ENCODE data around the gene PRMT5. TPM values are rescaled to one million over a fixed set of nuclear protein-coding genes. Genes with fewer than 3 reads are reported as not detected.

The PRMT5 gene
- polyA plus RNA-seq (2013, experiment 1 of 2): 53.5 TPM
- 48.3 TPM for polyA plus RNA-seq (2013, experiment 2 of 2)

GRCh38 chr14:22929104-22929960, at the start of gene PRMT5:
Gene PRMT5 (minus strand): TSS chr14:22929376. CDS start chr14:22929361, 15 bp downstream.
- Histone ChIP-seq H4K8ac (ENCODE audit: low read length) (peak within 1 kb of the TSS; percentile 92), H3K27me3 (ENCODE audit: control insufficient read depth in 1 of 2, insufficient read depth in 1 of 2, low read length in 2 of 2) (no peaks in the 10 kb centered on the region), H3K18ac (ENCODE audit: low read depth in 1 of 2, low read length in 2 of 2) (peak within 1 kb of the TSS; percentile 90 to 94), H2BK12ac (ENCODE audit: low read length in 2 of 2) (peak within 1 kb of the TSS; percentile 29 to 79), H3K27ac (ENCODE audit: low read length, poor library complexity, severe bottlenecking) (peak within 1 kb of the TSS; percentile 91), H2AK5ac (ENCODE audit: low read length, severe bottlenecking) (no peak within 1 kb of the TSS), H2BK5ac (ENCODE audit: low read depth, low read length, poor library complexity, severe bottlenecking) (peak within 1 kb of the TSS; percentile 25), H3K23ac (ENCODE audit: low read length in 2 of 2) (peak within 1 kb of the TSS; percentile 25 to 84), H3K14ac (ENCODE audit: low read length in 2 of 2) (peak within 1 kb of the TSS in 1 of 2 experiments; percentile 86), H3K36me3 (ENCODE audit: control insufficient read depth in 1 of 2, insufficient read depth in 2 of 2, low read depth in 1 of 2, low read length in 2 of 2) (peaks cover 9 to 30% of the 10 kb centered on the region in 2 experiments), H3K79me1 (replicated peaks; ENCODE audit: low read length, poor library complexity, severe bottlenecking) (peaks cover 23% of the 10 kb centered on the region), H3K9ac (ENCODE audit: low read length) (peak within 1 kb of the TSS; percentile 98), H3K4me3 (ENCODE audit: insufficient read depth in 1 of 2, low read depth in 1 of 2, low read length in 2 of 2) (peak within 1 kb of the TSS; percentile 97 to 98), H3K9me3 (ENCODE audit: control insufficient read depth, low read length) (no peaks in the 10 kb centered on the region), H2BK15ac (ENCODE audit: low read depth, poor library complexity, severe bottlenecking) (peak within 1 kb of the TSS; percentile 13), H3K4ac (ENCODE audit: low read depth in 1 of 2, low read length in 2 of 2) (peak within 1 kb of the TSS; percentile 31 to 56), H3K4me2 (ENCODE audit: low read length, poor library complexity, severe bottlenecking) (peak within 1 kb of the TSS; percentile 74), H2AFZ (ENCODE audit: low read depth, low read length) (peak within 1 kb of the TSS; percentile 80), H2BK120ac (ENCODE audit: low read depth, low read length) (peak within 1 kb of the TSS; percentile 78), H4K91ac (ENCODE audit: low read length) (peak within 1 kb of the TSS; percentile 97), H3K4me1 (ENCODE audit: control insufficient read depth, insufficient read depth, low read depth, low read length) (peaks cover 10% of the 10 kb centered on the region)
- DNase-seq: peak; percentile 100
- WGBS: under 1% methylated on average over 48 of the region's 51 CpGs

GRCh38 chr14:22978487-22978837, 49.3 kb upstream of the PRMT5 start:
- WGBS: 84% methylated on average over 2 of the region's 3 CpGs
- Histone ChIP-seq H2AFZ (ENCODE audit: low read depth, low read length) (no peak overlapping the region), H2AK5ac (ENCODE audit: low read length, severe bottlenecking) (peak overlapping the region; percentile 77), H3K4me2 (ENCODE audit: low read length, poor library complexity, severe bottlenecking) (peak overlapping the region; percentile 47), H3K9ac (ENCODE audit: low read length) (peak overlapping the region; percentile 29), H2BK15ac (ENCODE audit: low read depth, poor library complexity, severe bottlenecking) (no peak overlapping the region), H3K9me3 (ENCODE audit: control insufficient read depth, low read length) (no peaks in the 10 kb centered on the region), H3K4me1 (ENCODE audit: control insufficient read depth, insufficient read depth, low read depth, low read length) (peaks cover 30% of the 10 kb centered on the region), H3K27me3 (ENCODE audit: control insufficient read depth in 1 of 2, insufficient read depth in 1 of 2, low read length in 2 of 2) (no peaks in the 10 kb centered on the region), H4K91ac (ENCODE audit: low read length) (peak overlapping the region; percentile 45), H2BK120ac (ENCODE audit: low read depth, low read length) (no peak overlapping the region), H3K27ac (ENCODE audit: low read length, poor library complexity, severe bottlenecking) (peak overlapping the region; percentile 94), H2BK5ac (ENCODE audit: low read depth, low read length, poor library complexity, severe bottlenecking) (peak overlapping the region; percentile 35), H3K4ac (ENCODE audit: low read depth in 1 of 2, low read length in 2 of 2) (peak overlapping the region; percentile 5 to 91), H3K79me1 (replicated peaks; ENCODE audit: low read length, poor library complexity, severe bottlenecking) (peaks cover 2% of the 10 kb centered on the region), H3K4me3 (ENCODE audit: insufficient read depth in 1 of 2, low read depth in 1 of 2, low read length in 2 of 2) (peak overlapping the region in 1 of 2 experiments; percentile 19), H3K23ac (ENCODE audit: low read length in 2 of 2) (no peak overlapping the region), H3K36me3 (ENCODE audit: control insufficient read depth in 1 of 2, insufficient read depth in 2 of 2, low read depth in 1 of 2, low read length in 2 of 2) (peaks cover 5 to 25% of the 10 kb centered on the region in 2 experiments), H3K14ac (ENCODE audit: low read length in 2 of 2) (peak overlapping the region in 1 of 2 experiments; percentile 76), H4K8ac (ENCODE audit: low read length) (no peak overlapping the region), H2BK12ac (ENCODE audit: low read length in 2 of 2) (peak overlapping the region; percentile 6 to 26), H3K18ac (ENCODE audit: low read depth in 1 of 2, low read length in 2 of 2) (peak overlapping the region; percentile 38 to 98)
- DNase-seq: no peak

GRCh38 chr14:22977684-22978486, 48.7 kb upstream of the PRMT5 start:
- WGBS: 4% methylated on average over 7 of the region's 8 CpGs
- H3K9me3 ChIP-seq (ENCODE audit: control insufficient read depth, low read length): no peaks in the 10 kb centered on the region

More at GRCh38 chr14:22977684-22978486, 48.7 kb upstream of the PRMT5 start:
- peak overlapping the region; percentile 76 for H2BK120ac ChIP-seq (ENCODE audit: low read depth, low read length)
- H3K27ac ChIP-seq (ENCODE audit: low read length, poor library complexity, severe bottlenecking): peak overlapping the region; percentile 99
- H4K91ac ChIP-seq (ENCODE audit: low read length): peak overlapping the region; percentile 48
- H3K9ac ChIP-seq (ENCODE audit: low read length): peak overlapping the region; percentile 29
- peak; percentile 66 for DNase-seq
- peak overlapping the region in 1 of 2 experiments; percentile 19 for H3K4me3 ChIP-seq (ENCODE audit: insufficient read depth in 1 of 2, low read depth in 1 of 2, low read length in 2 of 2)
- H3K23ac ChIP-seq (ENCODE audit: low read length in 2 of 2): peak overlapping the region in 1 of 2 experiments; percentile 61
- no peak overlapping the region for H2AFZ ChIP-seq (ENCODE audit: low read depth, low read length)
- H4K8ac ChIP-seq (ENCODE audit: low read length): peak overlapping the region; percentile 24
- H2BK5ac ChIP-seq (ENCODE audit: low read depth, low read length, poor library complexity, severe bottlenecking): peak overlapping the region; percentile 88
- H3K18ac ChIP-seq (ENCODE audit: low read depth in 1 of 2, low read length in 2 of 2): peak overlapping the region; percentile 84 to 98
- H3K4me1 ChIP-seq (ENCODE audit: control insufficient read depth, insufficient read depth, low read depth, low read length): peaks cover 33% of the 10 kb centered on the region
- no peaks in the 10 kb centered on the region for H3K27me3 ChIP-seq (ENCODE audit: control insufficient read depth in 1 of 2, insufficient read depth in 1 of 2, low read length in 2 of 2)
- peaks cover 7% of the 10 kb centered on the region for H3K79me1 ChIP-seq (replicated peaks; ENCODE audit: low read length, poor library complexity, severe bottlenecking)
- peak overlapping the region; percentile 6 to 26 for H2BK12ac ChIP-seq (ENCODE audit: low read length in 2 of 2)
- peak overlapping the region; percentile 99 for H2AK5ac ChIP-seq (ENCODE audit: low read length, severe bottlenecking)
- H3K36me3 ChIP-seq (ENCODE audit: control insufficient read depth in 1 of 2, insufficient read depth in 2 of 2, low read depth in 1 of 2, low read length in 2 of 2): peaks cover 9 to 31% of the 10 kb centered on the region in 2 experiments
- peak overlapping the region; percentile 5 to 91 for H3K4ac ChIP-seq (ENCODE audit: low read depth in 1 of 2, low read length in 2 of 2)
- H3K14ac ChIP-seq (ENCODE audit: low read length in 2 of 2): peak overlapping the region in 1 of 2 experiments; percentile 76
- H3K4me2 ChIP-seq (ENCODE audit: low read length, poor library complexity, severe bottlenecking): peak overlapping the region; percentile 64
- peak overlapping the region; percentile 50 for H2BK15ac ChIP-seq (ENCODE audit: low read depth, poor library complexity, severe bottlenecking)
